ENCODE data around the gene GMDS. TPM values are rescaled to one million over a fixed set of nuclear protein-coding genes. Genes with fewer than 3 reads are reported as not detected.

Gene GMDS
- total and polyA plus RNA-seq, 2 donors (not counting 3 experiments of a cell fraction or from before 2014, with no cell fraction given): 9.8 to 23.5 TPM

- no peak for DNase-seq (ENCODE audit: low read depth, low spot score)
- no peaks in the 10 kb centered on the region for H3K9me1 ChIP-seq (replicated peaks; ENCODE audit: control insufficient read depth, extremely low read depth, insufficient read depth, low read length)
- POLR2A ChIA-PET: no interaction called here
Observed at GRCh38 chr6:1997702-1998101, 247.7 kb downstream of the GMDS start.

GRCh38 chr6:1995636-1996035, 249.8 kb downstream of the GMDS start:
- no peaks in the 10 kb centered on the region for H4K20me1 ChIP-seq (replicated peaks; ENCODE audit: control insufficient read depth, extremely low read depth, insufficient read depth, low read length)
- DNase-seq (ENCODE audit: low read depth, low spot score) (no peak), FAIRE-seq (no peak)
- intact Hi-C loops (cut with micrococcal nuclease) (no loop called here), dilution Hi-C loops (cut with MboI; ENCODE audit: extremely low pct_ligation_motif_present, low sequenced_read_pairs) (no loop called here)
- H3K9me3 ChIP-seq (replicated peaks; ENCODE audit: control insufficient read depth, insufficient read depth, low read length): no peaks in the 10 kb centered on the region
- H3K4me2 ChIP-seq (ENCODE audit: insufficient read depth, low read length): no peak overlapping the region
- TF ChIP-seq FOS (IDR thresholded peaks at IDR 0.05; ENCODE audit: borderline replicate concordance, insufficient read depth, low read length) (no peak), MYC (IDR thresholded peaks at IDR 0.05; ENCODE audit: low read depth, low read length) (no peak), EZH2 (IDR thresholded peaks at IDR 0.05; ENCODE audit: borderline replicate concordance, low read depth, low read length, severe bottlenecking) (no peak), CTCF (IDR thresholded peaks at IDR 0.05; ENCODE audit: extremely low read depth in 1 of 2, insufficient read depth in 1 of 2, low read depth in 1 of 2, low read length in 2 of 2) (no peak), POLR2AphosphoS5 (IDR thresholded peaks at IDR 0.05; ENCODE audit: insufficient read depth, low read depth, low read length) (no peak), MAX (IDR thresholded peaks at IDR 0.05; ENCODE audit: insufficient read depth, insufficient read length) (no peak), POLR2A (IDR thresholded peaks at IDR 0.05; ENCODE audit: low read depth, low read length) (no peak), JUN (IDR thresholded peaks at IDR 0.05; ENCODE audit: borderline replicate concordance, insufficient read depth, insufficient read length, low read depth) (no peak), GATA2 (IDR thresholded peaks at IDR 0.05; ENCODE audit: insufficient read depth, insufficient read length, low read depth, low read length) (no peak)
- H3K4me1 ChIP-seq (ENCODE audit: control insufficient read depth, extremely low read depth, insufficient read depth, low read length): no peaks in the 10 kb centered on the region
- H3K27ac ChIP-seq (ENCODE audit: insufficient read depth, low read depth, low read length): no peak overlapping the region
- H2AFZ ChIP-seq (ENCODE audit: low read depth, low read length): no peak overlapping the region
- H3K27me3 ChIP-seq (ENCODE audit: control insufficient read depth in 2 of 2, insufficient read depth in 2 of 2, low read length in 2 of 2): no peaks in the 10 kb centered on the region
- no TSS peak for BruUV-seq (replicated peaks)
- POLR2A ChIA-PET: no interaction called here
- CTCF ChIA-PET: no interaction called here
- no peak overlapping the region for H3K9ac ChIP-seq (replicated peaks; ENCODE audit: extremely low read depth, insufficient read depth, low read length)
- no peaks in the 10 kb centered on the region for H3K9me1 ChIP-seq (replicated peaks; ENCODE audit: control insufficient read depth, extremely low read depth, insufficient read depth, low read length)
- no peak overlapping the region for H3K4me3 ChIP-seq (replicated peaks in 1 of 3; ENCODE audit: insufficient read depth in 1 of 3, low read depth in 1 of 3, low read length in 3 of 3)
- H3K36me3 ChIP-seq (ENCODE audit: control insufficient read depth in 2 of 2, extremely low read depth in 1 of 2, insufficient read depth in 2 of 2, low read length in 2 of 2): no peaks in the 10 kb centered on the region
- no peaks in the 10 kb centered on the region for H3K79me2 ChIP-seq (ENCODE audit: control insufficient read depth, insufficient read depth, low read length)

More at GRCh38 chr6:1997702-1998101, 247.7 kb downstream of the GMDS start:
- Histone ChIP-seq H3K9ac (replicated peaks; ENCODE audit: extremely low read depth, insufficient read depth, low read length) (no peak overlapping the region), H3K27ac (ENCODE audit: insufficient read depth, low read depth, low read length) (no peak overlapping the region), H3K79me2 (ENCODE audit: control insufficient read depth, insufficient read depth, low read length) (no peaks in the 10 kb centered on the region), H3K4me3 (replicated peaks in 1 of 3; ENCODE audit: insufficient read depth in 1 of 3, low read depth in 1 of 3, low read length in 3 of 3) (no peak overlapping the region), H2AFZ (ENCODE audit: low read depth, low read length) (no peak overlapping the region), H3K4me2 (ENCODE audit: insufficient read depth, low read length) (no peak overlapping the region), H3K9me3 (replicated peaks; ENCODE audit: control insufficient read depth, insufficient read depth, low read length) (no peaks in the 10 kb centered on the region), H3K36me3 (ENCODE audit: control insufficient read depth in 2 of 2, extremely low read depth in 1 of 2, insufficient read depth in 2 of 2, low read length in 2 of 2) (no peaks in the 10 kb centered on the region), H4K20me1 (replicated peaks; ENCODE audit: control insufficient read depth, extremely low read depth, insufficient read depth, low read length) (no peaks in the 10 kb centered on the region), H3K27me3 (ENCODE audit: control insufficient read depth in 2 of 2, insufficient read depth in 2 of 2, low read length in 2 of 2) (no peaks in the 10 kb centered on the region), H3K4me1 (ENCODE audit: control insufficient read depth, extremely low read depth, insufficient read depth, low read length) (no peaks in the 10 kb centered on the region)
- BruUV-seq (replicated peaks): no TSS peak
- FAIRE-seq: no peak
- intact Hi-C loops (cut with micrococcal nuclease): no loop called here
- CTCF ChIA-PET: interaction anchor here (1.1 to 1.4 kb wide), 4 partner anchors 10 to 356 kb away, joined by 3 to 6 read pairs (median 4); no protein-coding TSS in a partner anchor
- no peak for TF ChIP-seq FOS (IDR thresholded peaks at IDR 0.05; ENCODE audit: borderline replicate concordance, insufficient read depth, low read length)
- TF ChIP-seq CTCF (IDR thresholded peaks at IDR 0.05; ENCODE audit: extremely low read depth in 1 of 2, insufficient read depth in 1 of 2, low read depth in 1 of 2, low read length in 2 of 2): no peak
- no peak for TF ChIP-seq POLR2AphosphoS5 (IDR thresholded peaks at IDR 0.05; ENCODE audit: insufficient read depth, low read depth, low read length)
- dilution Hi-C loops (cut with MboI; ENCODE audit: extremely low pct_ligation_motif_present, low sequenced_read_pairs): no loop called here

Measured in endothelial cell of umbilical vein (primary cell).